Epidermal melanocyte (primary cell): ENCODE results near the gene SLC45A2.
"Not testable (repeated sequence)": the region's sequence is repeated elsewhere in the genome, so short reads cannot be mapped to it uniquely, and the experiment has no call there.

Experiments
- DNase-seq: peaks from one replicate; pipeline ENCODE4 v3.0.0; 2011; ENCODE audit warnings: low spot score; ENCODE audit not compliant: insufficient read length

SLC45A2 gene

GRCh38 chr5:33984671-33985124, at the start of gene SLC45A2:
SLC45A2 (minus strand) TSS chr5:33984693; CDS start chr5:33984583, 110 bp downstream.
- no peak for DNase-seq

GRCh38 chr5:34031966-34032365, 47.5 kb upstream of the SLC45A2 start:
- no peak for DNase-seq

- no peak for DNase-seq
Measured at GRCh38 chr5:34031117-34031516, 46.6 kb upstream of the SLC45A2 start.

GRCh38 chr5:34030585-34030984, 46.1 kb upstream of the SLC45A2 start:
- DNase-seq = not testable (repeated sequence)

GRCh38 chr5:34030048-34030447, 45.6 kb upstream of the SLC45A2 start:
- no peak for DNase-seq

GRCh38 chr5:34028349-34028748, 43.9 kb upstream of the SLC45A2 start:
- DNase-seq = no peak

GRCh38 chr5:34026089-34026761, 41.7 kb upstream of the SLC45A2 start:
- no peak for DNase-seq

GRCh38 chr5:34022121-34022705, 37.7 kb upstream of the SLC45A2 start:
- no peak for DNase-seq

- no peak for DNase-seq
Measured at GRCh38 chr5:34021334-34021733, 36.8 kb upstream of the SLC45A2 start.

- no peak for DNase-seq
Measured at GRCh38 chr5:34020726-34021125, 36.2 kb upstream of the SLC45A2 start.

GRCh38 chr5:34017254-34017653, 32.8 kb upstream of the SLC45A2 start:
- no peak for DNase-seq

- DNase-seq = no peak
Measured at GRCh38 chr5:34016750-34017149, 32.3 kb upstream of the SLC45A2 start.

- DNase-seq = no peak
Measured at GRCh38 chr5:34016222-34016621, 31.7 kb upstream of the SLC45A2 start.

GRCh38 chr5:34015120-34015822, 30.8 kb upstream of the SLC45A2 start:
- DNase-seq = no peak

- no peak for DNase-seq
Measured at GRCh38 chr5:34014626-34015025, 30.1 kb upstream of the SLC45A2 start.

- DNase-seq = no peak
Measured at GRCh38 chr5:34013547-34013946, 29.1 kb upstream of the SLC45A2 start.

GRCh38 chr5:34012791-34013190, 28.3 kb upstream of the SLC45A2 start:
- DNase-seq = no peak

GRCh38 chr5:34011536-34011935, 27.0 kb upstream of the SLC45A2 start:
- no peak for DNase-seq

- not testable (repeated sequence) for DNase-seq
Measured at GRCh38 chr5:34010146-34010545, 25.7 kb upstream of the SLC45A2 start.

GRCh38 chr5:34009610-34010009, 25.1 kb upstream of the SLC45A2 start:
- DNase-seq = no peak

GRCh38 chr5:34008802-34009201, 24.3 kb upstream of the SLC45A2 start:
- DNase-seq = no peak
